ENCODE results near the gene OAT.

- TF ChIP-seq CTCF (IDR thresholded peaks at IDR 0.05) (no peak), REST (IDR thresholded peaks at IDR 0.05; ENCODE audit: low read depth, low read length) (no peak), JUND (IDR thresholded peaks at IDR 0.05) (no peak), EP300 (IDR thresholded peaks at IDR 0.05; ENCODE audit: borderline replicate concordance in 1 of 2, low read depth in 1 of 2, low read length in 1 of 2) (no peak), EZH2phosphoT487 (IDR thresholded peaks at IDR 0.05; ENCODE audit: borderline replicate concordance, low read depth) (no peak), RAD21 (IDR thresholded peaks at IDR 0.05; ENCODE audit: low read length) (no peak), RXRA (IDR thresholded peaks at IDR 0.05; ENCODE audit: borderline replicate concordance, low read depth) (no peak), MXI1 (IDR thresholded peaks at IDR 0.05; ENCODE audit: low read depth, low read length) (no peak), MAX (IDR thresholded peaks at IDR 0.05; ENCODE audit: low read depth) (no peak), POLR2AphosphoS5 (IDR thresholded peaks at IDR 0.05; ENCODE audit: low read depth, low read length) (no peak), TAF1 (IDR thresholded peaks at IDR 0.05; ENCODE audit: borderline replicate concordance, low read depth, low read length) (no peak)
Measured at GRCh38 chr10:124408357-124408756, 10.4 kb downstream of the OAT start.

All from SK-N-SH (cell line).